Measurements from ENCODE around the gene CCS. TPM values are rescaled to one million over a fixed set of nuclear protein-coding genes. Genes with fewer than 3 reads are reported as not detected.

Gene CCS
- total and polyA plus RNA-seq, 9 of the 15 experiments (the other 6 are each of a cell fraction or from before 2014, with no cell fraction given), result 1.1 to 46.6 (median 26.8) TPM

DNA sequence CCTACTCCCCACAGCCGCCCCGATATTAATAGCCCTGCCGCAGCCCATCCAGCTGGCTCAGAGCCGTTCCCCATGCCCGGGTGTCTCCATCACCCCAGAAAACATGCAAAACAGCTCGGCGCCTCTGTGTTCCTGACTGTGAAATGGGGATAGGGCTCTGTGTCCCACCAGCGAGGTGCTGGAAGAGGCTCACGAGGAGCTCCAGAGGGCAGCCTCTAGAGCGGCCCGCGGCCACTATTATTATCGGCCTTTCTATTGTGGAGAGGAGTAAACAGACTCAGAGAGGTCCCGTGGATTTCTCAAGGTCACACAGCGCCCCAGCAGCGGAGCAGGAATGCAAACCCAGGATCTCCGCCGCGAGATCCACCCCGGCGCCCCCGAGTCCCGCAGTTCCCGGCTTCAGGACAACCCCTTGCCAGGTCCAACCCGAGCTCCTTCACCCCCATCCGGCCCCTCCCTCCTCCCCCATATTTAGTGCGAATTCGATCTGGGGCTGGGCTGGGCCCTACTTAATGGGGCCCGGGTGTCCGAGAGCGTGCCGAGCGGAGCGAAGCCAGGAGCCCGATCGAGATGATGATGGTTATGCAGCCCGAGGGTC is 46.5 kb upstream of the CCS start, which contains the start of gene ACTN3 (continued):
- TF ChIP-seq, protein P1, sequence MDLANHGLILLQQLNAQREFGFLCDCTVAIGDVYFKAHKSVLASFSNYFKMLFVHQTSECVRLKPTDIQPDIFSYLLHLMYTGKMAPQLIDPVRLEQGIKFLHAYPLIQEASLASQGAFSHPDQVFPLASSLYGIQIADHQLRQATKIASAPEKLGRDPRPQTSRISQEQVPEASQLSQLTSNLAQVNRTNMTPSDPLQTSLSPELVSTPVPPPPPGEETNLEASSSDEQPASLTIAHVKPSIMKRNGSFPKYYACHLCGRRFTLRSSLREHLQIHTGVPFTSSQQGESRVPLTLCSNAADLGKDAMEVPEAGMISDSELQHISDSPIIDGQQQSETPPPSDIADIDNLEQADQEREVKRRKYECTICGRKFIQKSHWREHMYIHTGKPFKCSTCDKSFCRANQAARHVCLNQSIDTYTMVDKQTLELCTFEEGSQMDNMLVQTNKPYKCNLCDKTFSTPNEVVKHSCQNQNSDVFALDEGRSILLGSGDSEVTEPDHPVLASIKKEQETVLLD (IDR thresholded peaks at IDR 0.05), result peak; percentile 23; the same call in 1 of the 2 replicates
- TF ChIP-seq NFATC3 (IDR thresholded peaks at IDR 0.05) (no peak), SREBF2 (CRISPR knock-in tag; IDR thresholded peaks at IDR 0.05) (no peak), ZNF717 (CRISPR knock-in tag; IDR thresholded peaks at IDR 0.05) (no peak), KLF16 (IDR thresholded peaks at IDR 0.05) (no peak), BCL6 (CRISPR knock-in tag; IDR thresholded peaks at IDR 0.05) (no peak), PCBP1 (IDR thresholded peaks at IDR 0.05; ENCODE audit: low read depth, low read length, poor library complexity, severe bottlenecking) (peak; percentile 43), TRIM24 (IDR thresholded peaks at IDR 0.05) (0 out of 4 replicates have a peak, but pooled peaks of 1 of the 2 experiments have one; percentile 5), SP1 (CRISPR knock-in tag; IDR thresholded peaks at IDR 0.05) (peak; percentile 7; the same call in 1 of the 2 replicates), HEY1 (CRISPR knock-in tag; IDR thresholded peaks at IDR 0.05; ENCODE audit: borderline replicate concordance) (no peak), WHSC1 (IDR thresholded peaks at IDR 0.05; ENCODE audit: low read length) (no peak), RFX5 (IDR thresholded peaks at IDR 0.05; ENCODE audit: low read depth, low read length) (no peak), CC2D1A (IDR thresholded peaks at IDR 0.05) (peak; percentile 75; the same call in 1 of the 2 replicates), PHTF2 (CRISPR knock-in tag; IDR thresholded peaks at IDR 0.05) (no peak), RFX1 (IDR thresholded peaks at IDR 0.05) (no peak)
- TF ChIP-seq, protein P2, sequence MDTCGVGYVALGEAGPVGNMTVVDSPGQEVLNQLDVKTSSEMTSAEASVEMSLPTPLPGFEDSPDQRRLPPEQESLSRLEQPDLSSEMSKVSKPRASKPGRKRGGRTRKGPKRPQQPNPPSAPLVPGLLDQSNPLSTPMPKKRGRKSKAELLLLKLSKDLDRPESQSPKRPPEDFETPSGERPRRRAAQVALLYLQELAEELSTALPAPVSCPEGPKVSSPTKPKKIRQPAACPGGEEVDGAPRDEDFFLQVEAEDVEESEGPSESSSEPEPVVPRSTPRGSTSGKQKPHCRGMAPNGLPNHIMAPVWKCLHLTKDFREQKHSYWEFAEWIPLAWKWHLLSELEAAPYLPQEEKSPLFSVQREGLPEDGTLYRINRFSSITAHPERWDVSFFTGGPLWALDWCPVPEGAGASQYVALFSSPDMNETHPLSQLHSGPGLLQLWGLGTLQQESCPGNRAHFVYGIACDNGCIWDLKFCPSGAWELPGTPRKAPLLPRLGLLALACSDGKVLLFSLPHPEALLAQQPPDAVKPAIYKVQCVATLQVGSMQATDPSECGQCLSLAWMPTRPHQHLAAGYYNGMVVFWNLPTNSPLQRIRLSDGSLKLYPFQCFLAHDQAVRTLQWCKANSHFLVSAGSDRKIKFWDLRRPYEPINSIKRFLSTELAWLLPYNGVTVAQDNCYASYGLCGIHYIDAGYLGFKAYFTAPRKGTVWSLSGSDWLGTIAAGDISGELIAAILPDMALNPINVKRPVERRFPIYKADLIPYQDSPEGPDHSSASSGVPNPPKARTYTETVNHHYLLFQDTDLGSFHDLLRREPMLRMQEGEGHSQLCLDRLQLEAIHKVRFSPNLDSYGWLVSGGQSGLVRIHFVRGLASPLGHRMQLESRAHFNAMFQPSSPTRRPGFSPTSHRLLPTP (IDR thresholded peaks at IDR 0.05; ENCODE audit: borderline replicate concordance, extremely low read depth, insufficient read length), result no peak
- TF ChIP-seq, protein P3, sequence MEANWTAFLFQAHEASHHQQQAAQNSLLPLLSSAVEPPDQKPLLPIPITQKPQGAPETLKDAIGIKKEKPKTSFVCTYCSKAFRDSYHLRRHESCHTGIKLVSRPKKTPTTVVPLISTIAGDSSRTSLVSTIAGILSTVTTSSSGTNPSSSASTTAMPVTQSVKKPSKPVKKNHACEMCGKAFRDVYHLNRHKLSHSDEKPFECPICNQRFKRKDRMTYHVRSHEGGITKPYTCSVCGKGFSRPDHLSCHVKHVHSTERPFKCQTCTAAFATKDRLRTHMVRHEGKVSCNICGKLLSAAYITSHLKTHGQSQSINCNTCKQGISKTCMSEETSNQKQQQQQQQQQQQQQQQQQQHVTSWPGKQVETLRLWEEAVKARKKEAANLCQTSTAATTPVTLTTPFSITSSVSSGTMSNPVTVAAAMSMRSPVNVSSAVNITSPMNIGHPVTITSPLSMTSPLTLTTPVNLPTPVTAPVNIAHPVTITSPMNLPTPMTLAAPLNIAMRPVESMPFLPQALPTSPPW (CRISPR knock-in tag; IDR thresholded peaks at IDR 0.05), result peak; percentile 65
- TF ChIP-seq, protein P4, sequence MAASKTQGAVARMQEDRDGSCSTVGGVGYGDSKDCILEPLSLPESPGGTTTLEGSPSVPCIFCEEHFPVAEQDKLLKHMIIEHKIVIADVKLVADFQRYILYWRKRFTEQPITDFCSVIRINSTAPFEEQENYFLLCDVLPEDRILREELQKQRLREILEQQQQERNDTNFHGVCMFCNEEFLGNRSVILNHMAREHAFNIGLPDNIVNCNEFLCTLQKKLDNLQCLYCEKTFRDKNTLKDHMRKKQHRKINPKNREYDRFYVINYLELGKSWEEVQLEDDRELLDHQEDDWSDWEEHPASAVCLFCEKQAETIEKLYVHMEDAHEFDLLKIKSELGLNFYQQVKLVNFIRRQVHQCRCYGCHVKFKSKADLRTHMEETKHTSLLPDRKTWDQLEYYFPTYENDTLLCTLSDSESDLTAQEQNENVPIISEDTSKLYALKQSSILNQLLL (CRISPR knock-in tag; IDR thresholded peaks at IDR 0.05; ENCODE audit: borderline replicate concordance), result no peak
- TF ChIP-seq, protein P5, sequence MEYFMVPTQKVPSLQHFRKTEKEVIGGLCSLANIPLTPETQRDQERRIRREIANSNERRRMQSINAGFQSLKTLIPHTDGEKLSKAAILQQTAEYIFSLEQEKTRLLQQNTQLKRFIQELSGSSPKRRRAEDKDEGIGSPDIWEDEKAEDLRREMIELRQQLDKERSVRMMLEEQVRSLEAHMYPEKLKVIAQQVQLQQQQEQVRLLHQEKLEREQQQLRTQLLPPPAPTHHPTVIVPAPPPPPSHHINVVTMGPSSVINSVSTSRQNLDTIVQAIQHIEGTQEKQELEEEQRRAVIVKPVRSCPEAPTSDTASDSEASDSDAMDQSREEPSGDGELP (CRISPR knock-in tag; IDR thresholded peaks at IDR 0.05; ENCODE audit: borderline replicate concordance), result no peak
